GM18511 (cell line): Measurements from ENCODE around the gene AGO3.
A peak's percentile ranks its signal among the peaks of the same experiment; 100 is the strongest.
"Not testable (repeated sequence)": the region's sequence is repeated elsewhere in the genome, so short reads cannot be mapped to it uniquely, and the experiment has no call there.

ENCODE experiments used
- ATAC-seq: cut with Tn5 transposase; IDR thresholded peaks from one replicate; pipeline ENCODE4 v1.9.1; 2021; ENCODE audit warnings: mild to moderate bottlenecking, moderate library complexity; ENCODE audit not compliant: unreplicated experiment

The AGO3 gene

GRCh38 chr1:35930593-35931445 is at the start of gene AGO3:
TSS of gene AGO3 (plus strand) at chr1:35931105. CDS start at chr1:35931427, 322 bp downstream.
- peak; percentile 85 for ATAC-seq

GRCh38 chr1:35881850-35882273 is 49.0 kb upstream of the AGO3 start:
- ATAC-seq, result no peak

GRCh38 chr1:35882586-35882944 is 48.3 kb upstream of the AGO3 start:
- ATAC-seq, result no peak

- peak; percentile 90 for ATAC-seq
Measured at GRCh38 chr1:35882945-35883634, 47.8 kb upstream of the AGO3 start, which contains the start of gene AGO1. TSS of gene AGO1 (plus strand) at chr1:35883209. CDS start at chr1:35883422, 213 bp downstream.

GRCh38 chr1:35883635-35884101 is 47.2 kb upstream of the AGO3 start:
- peak; percentile 18 for ATAC-seq

GRCh38 chr1:35884934-35885333 is 46.0 kb upstream of the AGO3 start:
- no peak for ATAC-seq

- no peak for ATAC-seq
Measured at GRCh38 chr1:35885961-35886558, 44.8 kb upstream of the AGO3 start.

GRCh38 chr1:35886577-35887431 is 44.1 kb upstream of the AGO3 start:
- no peak for ATAC-seq

GRCh38 chr1:35887508-35887907 is 43.4 kb upstream of the AGO3 start:
- ATAC-seq, result no peak

- ATAC-seq, result no peak
Measured at GRCh38 chr1:35888255-35888654, 42.6 kb upstream of the AGO3 start.

- ATAC-seq, result not testable (repeated sequence)
Measured at GRCh38 chr1:35888981-35889380, 41.9 kb upstream of the AGO3 start.

- ATAC-seq, result no peak
Measured at GRCh38 chr1:35893051-35893879, 37.6 kb upstream of the AGO3 start.

GRCh38 chr1:35894183-35894582 is 36.7 kb upstream of the AGO3 start:
- ATAC-seq, result peak; percentile 67

GRCh38 chr1:35894656-35895055 is 36.2 kb upstream of the AGO3 start:
- no peak for ATAC-seq

- no peak for ATAC-seq
Measured at GRCh38 chr1:35899941-35900340, 31.0 kb upstream of the AGO3 start.

- no peak for ATAC-seq
Measured at GRCh38 chr1:35901235-35901634, 29.7 kb upstream of the AGO3 start.

GRCh38 chr1:35902671-35903070 is 28.2 kb upstream of the AGO3 start:
- no peak for ATAC-seq

GRCh38 chr1:35914717-35915116 is 16.2 kb upstream of the AGO3 start:
- no peak for ATAC-seq

- ATAC-seq, result no peak
Measured at GRCh38 chr1:35915693-35916092, 15.2 kb upstream of the AGO3 start.

GRCh38 chr1:35923791-35924221 is 7.1 kb upstream of the AGO3 start:
- ATAC-seq, result no peak
